Tibial nerve (tissue), 4 donors: Measurements from ENCODE around the gene NACC1.

ENCODE experiments used
- EP300 ChIP-seq, 2 donors: sonication (generic); formaldehyde crosslinking; IDR thresholded peaks; one replicate each; pipeline ENCODE4 v1.6.1; 2017; ENCODE audit warnings: antibody characterized with exemption in 2 of 2, mild to moderate bottlenecking in 1 of 2
- POLR2A ChIP-seq, 2 donors: fragments of 450-650 bp; IDR thresholded peaks; one replicate each; pipeline ENCODE4 v1.6.1; 2017; ENCODE audit warnings: antibody characterized with exemption in 2 of 2, mild to moderate bottlenecking in 2 of 2, moderate library complexity in 2 of 2
- TF ChIP-seq, protein P1 (sequence below), 5 experiments: fragments of 200-600 bp in 3 of 5; fragments of 450-650 bp in 2 of 5; sonication (generic) in 3 of 5; IDR thresholded peaks; one replicate each; pipeline ENCODE4 v1.5.1; 2016 to 2019; ENCODE audit warnings: antibody characterized with exemption in 5 of 5, mild to moderate bottlenecking in 3 of 5, moderate library complexity in 2 of 5

DNA sequence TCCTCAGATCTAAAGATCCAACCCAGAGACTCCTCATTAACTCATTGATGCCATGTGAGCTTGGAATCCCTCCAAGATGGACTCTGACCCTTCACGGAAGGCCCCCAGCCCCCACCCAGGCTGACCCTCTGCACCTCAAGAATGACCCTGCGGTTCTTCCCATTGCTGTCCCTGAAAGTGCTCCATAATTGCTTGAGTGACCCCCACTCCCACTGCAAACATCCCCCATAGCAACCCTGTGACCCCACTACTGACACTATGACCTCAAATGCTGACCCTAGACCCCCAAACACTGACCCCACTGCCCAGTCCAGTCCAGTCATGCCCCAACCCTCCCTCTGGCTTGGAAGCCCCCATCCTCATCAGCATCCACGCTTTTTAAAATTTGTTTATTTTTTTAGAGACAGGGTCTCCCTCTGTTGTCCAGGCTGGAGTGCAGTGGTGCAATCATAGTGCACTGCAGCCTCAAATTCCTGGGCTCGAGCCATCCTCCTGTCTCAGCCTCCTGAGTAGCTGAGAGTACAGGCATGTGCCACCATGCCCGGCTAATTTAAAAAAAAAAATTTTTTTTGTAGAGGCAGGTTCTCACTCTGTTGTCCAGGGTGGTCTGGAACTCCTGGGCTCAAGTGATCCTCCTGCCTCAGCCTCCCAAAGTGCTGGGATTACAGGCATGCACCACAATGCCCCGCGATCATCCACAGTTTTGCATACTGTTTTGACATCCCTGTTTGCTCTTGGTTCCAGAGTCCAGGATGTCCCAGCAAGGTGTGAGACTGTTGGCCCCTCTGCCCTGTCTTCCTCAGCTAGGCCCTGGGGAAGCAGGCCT, 16.3 kb upstream of the NACC1 start:
- TF ChIP-seq, protein P1, sequence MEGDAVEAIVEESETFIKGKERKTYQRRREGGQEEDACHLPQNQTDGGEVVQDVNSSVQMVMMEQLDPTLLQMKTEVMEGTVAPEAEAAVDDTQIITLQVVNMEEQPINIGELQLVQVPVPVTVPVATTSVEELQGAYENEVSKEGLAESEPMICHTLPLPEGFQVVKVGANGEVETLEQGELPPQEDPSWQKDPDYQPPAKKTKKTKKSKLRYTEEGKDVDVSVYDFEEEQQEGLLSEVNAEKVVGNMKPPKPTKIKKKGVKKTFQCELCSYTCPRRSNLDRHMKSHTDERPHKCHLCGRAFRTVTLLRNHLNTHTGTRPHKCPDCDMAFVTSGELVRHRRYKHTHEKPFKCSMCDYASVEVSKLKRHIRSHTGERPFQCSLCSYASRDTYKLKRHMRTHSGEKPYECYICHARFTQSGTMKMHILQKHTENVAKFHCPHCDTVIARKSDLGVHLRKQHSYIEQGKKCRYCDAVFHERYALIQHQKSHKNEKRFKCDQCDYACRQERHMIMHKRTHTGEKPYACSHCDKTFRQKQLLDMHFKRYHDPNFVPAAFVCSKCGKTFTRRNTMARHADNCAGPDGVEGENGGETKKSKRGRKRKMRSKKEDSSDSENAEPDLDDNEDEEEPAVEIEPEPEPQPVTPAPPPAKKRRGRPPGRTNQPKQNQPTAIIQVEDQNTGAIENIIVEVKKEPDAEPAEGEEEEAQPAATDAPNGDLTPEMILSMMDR (IDR thresholded peaks at IDR 0.05): no peak
- TF ChIP-seq POLR2A (IDR thresholded peaks at IDR 0.05) (no peak), EP300 (IDR thresholded peaks at IDR 0.05) (no peak)
